B cell (primary cell): ENCODE measurements around the gene CES3. TPM values are rescaled to one million over a fixed set of nuclear protein-coding genes. Genes with fewer than 3 reads are reported as not detected.
A peak's percentile ranks its signal among the peaks of the same experiment; 100 is the strongest.

Source experiments
- ATAC-seq: fragments of 200-7000 bp; cut with Tn5 transposase; one replicate; pipeline ENCODE4 v1.10.0; 2021; ENCODE audit warnings: low read depth, mild to moderate bottlenecking, moderate number of reproducible peaks, moderate library complexity
- CTCF ChIA-PET: fragments of 350-600 bp; sonication (Branson Sonifier 250); formaldehyde crosslinking; loops from one replicate; lab custom pipeline; 2021; ENCODE audit warnings: antibody characterized with exemption, inconsistent platforms; lab: Charles Lee
- POLR2A ChIA-PET: fragments of 350-600 bp; sonication (Branson Sonifier 250); formaldehyde crosslinking; loops from one replicate; lab custom pipeline; 2021; ENCODE audit warnings: antibody characterized with exemption; lab: Charles Lee
- DNase-seq: peaks from one replicate; pipeline ENCODE4 v3.0.0; 2013
- H2AFZ ChIP-seq: 2 replicates; pipeline ENCODE4 v1.6.1; 2012; ENCODE audit warnings: mild to moderate bottlenecking, low read depth, low read length; ENCODE audit not compliant: insufficient read depth, poor library complexity, severe bottlenecking
- H3K27ac ChIP-seq, 2 donors: 1 replicate in 1 of 2; 2 replicates in 1 of 2; pipeline ENCODE4 v1.5.1; 2012 to 2013; ENCODE audit warnings: low read length in 2 of 2, mild to moderate bottlenecking in 2 of 2, moderate library complexity in 1 of 2
- H3K27me3 ChIP-seq, 4 experiments: fragments of 200-600 bp in 1 of 4; sonication (generic) in 1 of 4; replicated peaks in 1 of 4; 1 replicate in 2 of 4; 2 replicates in 2 of 4; pipeline versions ENCODE4 v1.6.1 to v1.7.0; 2013 to 2016; ENCODE audit warnings: low read length in 3 of 4, mild to moderate bottlenecking in 2 of 4, mixed read lengths in 1 of 4, moderate library complexity in 1 of 4; ENCODE audit not compliant: insufficient read depth in 4 of 4, control insufficient read depth in 3 of 4; ENCODE audit errors: control extremely low read depth in 1 of 4
- H3K36me3 ChIP-seq, 2 experiments: replicated peaks in 1 of 2; 1 replicate in 1 of 2; 2 replicates in 1 of 2; pipeline versions ENCODE4 v1.6.1 to v1.7.1; 2013; ENCODE audit warnings: low read length in 1 of 2; ENCODE audit not compliant: insufficient read depth in 2 of 2, control insufficient read depth in 1 of 2; ENCODE audit errors: control extremely low read depth in 1 of 2, extremely low read depth in 1 of 2
- H3K4me1 ChIP-seq, 2 donors: fragments of 200-600 bp in 1 of 2; sonication (generic) in 1 of 2; 1 replicate in 1 of 2; 2 replicates in 1 of 2; pipeline versions ENCODE4 v1.5.1 to v1.6.1; 2013 to 2017; ENCODE audit warnings: low read length in 2 of 2; ENCODE audit not compliant: control insufficient read depth in 2 of 2, insufficient read depth in 2 of 2
- H3K4me2 ChIP-seq: replicated peaks from 2 replicates; pipeline ENCODE3; 2012; ENCODE audit warnings: mild to moderate bottlenecking, low read depth, low read length; ENCODE audit not compliant: poor library complexity, severe bottlenecking
- H3K4me3 ChIP-seq, 5 experiments: fragments of 200-600 bp in 1 of 5; sonication (generic) in 1 of 5; 1 replicate in 3 of 5; 2 replicates in 2 of 5; pipeline versions ENCODE4 v1.5.1 to v1.7.0; 2011 to 2016; ENCODE audit warnings: low read length in 4 of 5, mild to moderate bottlenecking in 4 of 5, low read depth in 2 of 5, control low read depth in 1 of 5, moderate library complexity in 1 of 5; ENCODE audit not compliant: insufficient read depth in 1 of 5; ENCODE audit errors: control extremely low read depth in 1 of 5, extremely low read depth in 1 of 5
- H3K79me2 ChIP-seq: fragments of 200-600 bp; sonication (generic); one replicate; pipeline ENCODE4 v1.6.0; 2016; ENCODE audit warnings: low read length; ENCODE audit not compliant: control insufficient read depth, insufficient read depth
- H3K9ac ChIP-seq: fragments of 200-600 bp; sonication (generic); 2 replicates; pipeline ENCODE4 v1.6.1; 2017; ENCODE audit warnings: mild to moderate bottlenecking, low read length, moderate library complexity
- H3K9me3 ChIP-seq, 3 donors: one replicate each; pipeline versions ENCODE4 v1.6.1 to v1.7.1; 2013; ENCODE audit warnings: low read length in 2 of 3; ENCODE audit not compliant: control insufficient read depth in 2 of 3, insufficient read depth in 1 of 3; ENCODE audit errors: control extremely low read depth in 1 of 3
- H4K20me1 ChIP-seq: 2 replicates; pipeline ENCODE4 v1.6.0; 2012; ENCODE audit warnings: mild to moderate bottlenecking, low read length; ENCODE audit not compliant: insufficient read depth, control insufficient read depth, poor library complexity, severe bottlenecking
- H3K27ac Mint-ChIP-seq: one replicate; pipeline ENCODE4 v1.8.0; 2021; ENCODE audit warnings: mixed read lengths
- H3K27me3 Mint-ChIP-seq: one replicate; pipeline ENCODE4 v1.8.0; 2021; ENCODE audit warnings: mixed read lengths
- H3K4me1 Mint-ChIP-seq: one replicate; pipeline ENCODE4 v1.8.0; 2021; ENCODE audit warnings: mixed read lengths
- H3K4me3 Mint-ChIP-seq: one replicate; pipeline ENCODE4 v1.8.0; 2021; ENCODE audit warnings: mixed read lengths
- H3K9me3 Mint-ChIP-seq: one replicate; pipeline ENCODE4 v1.8.0; 2022; ENCODE audit warnings: mixed read lengths; ENCODE audit not compliant: insufficient read depth
- CTCF ChIP-seq: fragments of 200-600 bp; IDR thresholded peaks from one replicate; pipeline ENCODE4 v1.8.0; 2022; ENCODE audit warnings: antibody characterized with exemption, mild to moderate bottlenecking
- EZH2 ChIP-seq: IDR thresholded peaks from 2 replicates; pipeline ENCODE4 v1.6.1; 2012; ENCODE audit warnings: borderline replicate concordance, low read depth, mild to moderate bottlenecking, moderate library complexity, low read length; ENCODE audit not compliant: insufficient read depth, poor library complexity, severe bottlenecking
- WGBS: methylation state at CpG from one replicate; pipeline ENCODE4 v1.1.5; 2013; ENCODE audit warnings: missing lambda C conversion rate; ENCODE audit not compliant: insufficient coverage; 5-methylcytosine and 5-hydroxymethylcytosine counted together
- intact Hi-C: fragments of 100-400 bp; cut with micrococcal nuclease; formaldehyde crosslinking; loops from one replicate; pipeline ENCODE4 v1.10.0; 2022
- polyA plus RNA-seq: library from polyadenylated mRNA; depleted of rRNA; stranded (reverse); fragments of >200 nt; gene quantifications from 2 replicates; pipeline ENCODE4 v1.2.3, GENCODE V29; 2012
- total RNA-seq, 2 donors: library from RNA; stranded (reverse); fragments of 120-200 nt in 1 of 2; gene quantifications; 1 replicate in 1 of 2; 2 replicates in 1 of 2; pipeline versions ENCODE4 v1.2.3 to v1.2.4, GENCODE V29; 2013 to 2022

Gene CES3
- total and polyA plus RNA-seq, 2 donors (not counting 1 experiment from before 2014, with no cell fraction given) = 0.25 to 0.42 TPM

- no peak overlapping the region for H3K4me2 ChIP-seq
- no peaks in the 10 kb centered on the region for H3K36me3 ChIP-seq
- H3K27me3 Mint-ChIP-seq = peaks cover 20% of the 10 kb centered on the region
- peaks cover 14% of the 10 kb centered on the region for H3K4me1 Mint-ChIP-seq
- 80% methylated on average over 6 of the region's 7 CpGs for WGBS
- no peaks in the 10 kb centered on the region for H3K79me2 ChIP-seq
- no peak overlapping the region for H3K4me3 ChIP-seq
- no peak overlapping the region for H3K27ac Mint-ChIP-seq
- no peak overlapping the region for H2AFZ ChIP-seq
- intact Hi-C loops = no loop called here
- no peaks in the 10 kb centered on the region for H3K27me3 ChIP-seq
- no peak overlapping the region for H3K9ac ChIP-seq
- DNase-seq (no peak), ATAC-seq (no peak)
- POLR2A ChIA-PET = no interaction called here
- peaks cover 7 to 14% of the 10 kb centered on the region in 2 donors for H3K4me1 ChIP-seq
- no peak overlapping the region for H3K27ac ChIP-seq
- no peaks in the 10 kb centered on the region for H3K9me3 Mint-ChIP-seq
- H4K20me1 ChIP-seq = no peaks in the 10 kb centered on the region
- CTCF ChIA-PET = interaction anchor here (0.6 to 1.7 kb wide), 7 partner anchors 12 to 226 kb away, joined by 3 to 7 read pairs (median 3); partner anchors contain the start of gene B3GNT9
- H3K4me3 Mint-ChIP-seq = no peak overlapping the region
- peak; percentile 19 for TF ChIP-seq CTCF
- TF ChIP-seq EZH2 = no peak
- H3K9me3 ChIP-seq = peaks cover 0 to 3% (median 0%) of the 10 kb centered on the region in 3 donors
Observed at GRCh38 chr16:66958857-66959703, 2.0 kb upstream of the CES3 start.

- no peaks in the 10 kb centered on the region for H3K79me2 ChIP-seq
- no peak for DNase-seq
- no peak overlapping the region for H3K4me2 ChIP-seq
- no peaks in the 10 kb centered on the region for H3K36me3 ChIP-seq
- intact Hi-C loops = no loop called here
- H3K4me3 ChIP-seq = no peak overlapping the region
- ChIA-PET CTCF (interaction anchor here (0.8 to 1.7 kb wide), 4 partner anchors 13 to 196 kb away, joined by 3 to 7 read pairs (median 4); partner anchors contain the start of gene B3GNT9), POLR2A (no interaction called here)
- Mint-ChIP-seq H3K27me3 (peaks cover 18% of the 10 kb centered on the region), H3K4me1 (peaks cover 14% of the 10 kb centered on the region), H3K27ac (no peak overlapping the region), H3K9me3 (no peaks in the 10 kb centered on the region), H3K4me3 (no peak overlapping the region)
- no peak overlapping the region for H3K27ac ChIP-seq
- TF ChIP-seq EZH2 (no peak), CTCF (no peak)
- H3K4me1 ChIP-seq = peaks cover 7 to 14% of the 10 kb centered on the region in 2 donors
- H4K20me1 ChIP-seq = no peaks in the 10 kb centered on the region
- WGBS = 78% methylated on average over 5 of the region's 5 CpGs
- peaks cover 0 to 3% (median 0%) of the 10 kb centered on the region in 3 donors for H3K9me3 ChIP-seq
- no peaks in the 10 kb centered on the region for H3K27me3 ChIP-seq
- no peak overlapping the region for H2AFZ ChIP-seq
- H3K9ac ChIP-seq = no peak overlapping the region
- no peak for ATAC-seq
Observed at GRCh38 chr16:66959704-66960161, 1.3 kb upstream of the CES3 start.
